Hepatocyte (in vitro differentiated cells): ENCODE measurements around the gene NCF4. TPM values are rescaled to one million over a fixed set of nuclear protein-coding genes. Genes with fewer than 3 reads are reported as not detected.

Source experiments
- DNase-seq: peaks from one replicate; pipeline ENCODE4 v3.0.0-alpha.2; 2016; ENCODE audit warnings: low spot score
- H2AFZ ChIP-seq: fragments of 200-600 bp; sonication (generic); 2 replicates; pipeline ENCODE4 v1.6.0; 2016; ENCODE audit warnings: antibody characterized with exemption, mild to moderate bottlenecking
- H3K27ac ChIP-seq: fragments of 200-600 bp; sonication (generic); 2 replicates; pipeline ENCODE4 v1.5.1; 2016; ENCODE audit warnings: mild to moderate bottlenecking
- H3K27me3 ChIP-seq: fragments of 200-600 bp; sonication (generic); 2 replicates; pipeline ENCODE4 v1.6.1; 2016
- H3K36me3 ChIP-seq: fragments of 200-600 bp; sonication (generic); replicated peaks from 2 replicates; pipeline ENCODE4 v1.5.1; 2016; ENCODE audit warnings: low read depth; ENCODE audit not compliant: insufficient read depth
- H3K4me1 ChIP-seq: fragments of 200-600 bp; sonication (generic); 2 replicates; pipeline ENCODE4 v1.5.1; 2016; ENCODE audit warnings: mild to moderate bottlenecking, moderate library complexity; ENCODE audit not compliant: insufficient read depth
- H3K4me2 ChIP-seq: fragments of 200-600 bp; sonication (generic); 2 replicates; pipeline ENCODE4 v1.6.0; 2016
- H3K4me3 ChIP-seq: fragments of 200-600 bp; sonication (generic); 2 replicates; pipeline ENCODE4 v1.5.1; 2016; ENCODE audit warnings: mild to moderate bottlenecking
- H3K79me2 ChIP-seq: fragments of 200-600 bp; sonication (generic); 2 replicates; pipeline ENCODE4 v1.6.0; 2017; ENCODE audit warnings: mild to moderate bottlenecking
- H3K9me2 ChIP-seq: fragments of 200-600 bp; sonication (generic); replicated peaks from 2 replicates; pipeline ENCODE4 v1.6.0; 2017; ENCODE audit warnings: mild to moderate bottlenecking; ENCODE audit not compliant: insufficient read depth
- H3K9me3 ChIP-seq: fragments of 200-600 bp; sonication (generic); 2 replicates; pipeline ENCODE4 v1.5.1; 2016; ENCODE audit warnings: low read depth, mild to moderate bottlenecking
- H4K20me1 ChIP-seq: fragments of 200-600 bp; sonication (generic); 2 replicates; pipeline ENCODE4 v1.6.0; 2016; ENCODE audit warnings: mild to moderate bottlenecking; ENCODE audit not compliant: insufficient read depth, poor library complexity, severe bottlenecking
- CTCF ChIP-seq: fragments of 200-600 bp; sonication (generic); IDR thresholded peaks from 2 replicates; pipeline ENCODE4 v1.5.1; 2016; ENCODE audit warnings: antibody characterized with exemption, mild to moderate bottlenecking; ENCODE audit not compliant: poor library complexity
- EZH2 ChIP-seq: fragments of 200-600 bp; sonication (generic); IDR thresholded peaks from 2 replicates; pipeline ENCODE4 v1.6.1; 2016; ENCODE audit warnings: antibody characterized with exemption, mild to moderate bottlenecking, borderline replicate concordance
- EZH2phosphoT487 ChIP-seq: fragments of 200-600 bp; sonication (generic); IDR thresholded peaks from one replicate; pipeline ENCODE4 v1.6.1; 2018; ENCODE audit warnings: antibody characterized with exemption, mild to moderate bottlenecking, low read depth, moderate library complexity; ENCODE audit not compliant: unreplicated experiment, severe bottlenecking
- WGBS: methylation state at CpG from one replicate; pipeline ENCODE4 v1.1.6; 2016; ENCODE audit warnings: low lambda C conversion rate; ENCODE audit errors: missing lambda C conversion rate; 5-methylcytosine and 5-hydroxymethylcytosine counted together
- polyA plus RNA-seq: library from polyadenylated mRNA; unstranded; fragments of >200 nt; fragmentation: Nextera tagmentation; extraction: Ambion mirVana; gene quantifications from 2 replicates; pipeline ENCODE4 v1.2.1, GENCODE V29; 2016
- total RNA-seq: library from RNA; depleted of rRNA; stranded (reverse); fragments of >200 nt; gene quantifications from 2 replicates; pipeline ENCODE4 v1.2.3, GENCODE V29; 2014

Gene NCF4
- total and polyA plus RNA-seq, 2 experiments from 2014 or later, result 0.37 to 0.54 TPM

DNA sequence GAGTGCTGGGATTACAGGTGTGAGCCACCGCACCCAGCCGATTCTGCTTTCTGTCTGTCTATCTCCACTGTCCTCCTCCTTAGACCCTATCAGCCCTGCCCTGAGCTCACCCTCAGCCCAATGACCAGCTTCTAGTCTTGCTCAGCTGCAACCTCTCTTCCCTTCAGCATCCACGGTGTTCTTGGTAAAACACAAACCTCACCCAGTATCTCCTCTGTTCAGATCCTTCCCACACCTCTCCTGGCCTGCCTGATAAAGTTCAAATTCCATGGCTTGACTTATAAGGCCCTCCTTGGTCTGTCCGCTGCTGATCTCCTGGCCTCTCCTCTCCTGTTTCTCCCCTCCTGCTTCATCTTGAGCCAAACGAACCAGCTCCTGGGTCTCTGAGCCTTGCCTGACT, 14.5 kb upstream of the NCF4 start:
- Histone ChIP-seq H3K27ac (no peak overlapping the region), H4K20me1 (no peaks in the 10 kb centered on the region), H3K79me2 (no peaks in the 10 kb centered on the region), H3K27me3 (peaks cover 36% of the 10 kb centered on the region), H3K9me2 (no peaks in the 10 kb centered on the region), H3K4me1 (no peaks in the 10 kb centered on the region), H3K36me3 (no peaks in the 10 kb centered on the region), H3K4me2 (no peak overlapping the region), H3K4me3 (no peak overlapping the region), H3K9me3 (no peaks in the 10 kb centered on the region), H2AFZ (no peak overlapping the region)
- no peak for TF ChIP-seq EZH2phosphoT487
- no peak for TF ChIP-seq CTCF
- TF ChIP-seq EZH2, result no peak
- no peak for DNase-seq
- WGBS, result 77% methylated on average over 5 of the region's 5 CpGs

GRCh38 chr22:36846949-36847348, 13.9 kb upstream of the NCF4 start:
- Histone ChIP-seq H2AFZ (no peak overlapping the region), H3K4me3 (no peak overlapping the region), H3K27ac (no peak overlapping the region), H3K9me2 (no peaks in the 10 kb centered on the region), H3K27me3 (peaks cover 36% of the 10 kb centered on the region), H3K4me1 (no peaks in the 10 kb centered on the region), H3K79me2 (no peaks in the 10 kb centered on the region), H4K20me1 (no peaks in the 10 kb centered on the region), H3K36me3 (no peaks in the 10 kb centered on the region), H3K4me2 (no peak overlapping the region), H3K9me3 (no peaks in the 10 kb centered on the region)
- TF ChIP-seq EZH2phosphoT487 (no peak), EZH2 (no peak), CTCF (no peak)
- 66% methylated on average over 6 of the region's 6 CpGs for WGBS
- DNase-seq, result no peak

GRCh38 chr22:36850056-36850455, 10.8 kb upstream of the NCF4 start:
- no peak overlapping the region for H3K27ac ChIP-seq
- TF ChIP-seq CTCF (no peak), EZH2 (no peak), EZH2phosphoT487 (no peak)
- H2AFZ ChIP-seq, result no peak overlapping the region
- no peak for DNase-seq
- H3K4me3 ChIP-seq, result no peak overlapping the region
- 90% methylated on average over 14 of the region's 14 CpGs for WGBS
- H3K79me2 ChIP-seq, result no peaks in the 10 kb centered on the region
- H3K36me3 ChIP-seq, result no peaks in the 10 kb centered on the region
- H3K9me2 ChIP-seq, result no peaks in the 10 kb centered on the region
- H3K4me2 ChIP-seq, result no peak overlapping the region
- no peaks in the 10 kb centered on the region for H3K9me3 ChIP-seq
- no peaks in the 10 kb centered on the region for H3K4me1 ChIP-seq
- no peaks in the 10 kb centered on the region for H4K20me1 ChIP-seq
- peaks cover 24% of the 10 kb centered on the region for H3K27me3 ChIP-seq

GRCh38 chr22:36850682-36851081, 10.1 kb upstream of the NCF4 start:
- Histone ChIP-seq H3K9me2 (no peaks in the 10 kb centered on the region), H3K79me2 (no peaks in the 10 kb centered on the region), H3K27me3 (peaks cover 18% of the 10 kb centered on the region), H3K4me3 (no peak overlapping the region), H2AFZ (no peak overlapping the region), H3K4me2 (no peak overlapping the region), H3K36me3 (no peaks in the 10 kb centered on the region), H4K20me1 (no peaks in the 10 kb centered on the region), H3K27ac (no peak overlapping the region), H3K9me3 (no peaks in the 10 kb centered on the region), H3K4me1 (no peaks in the 10 kb centered on the region)
- WGBS, result 86% methylated on average over 10 of the region's 10 CpGs
- no peak for DNase-seq
- no peak for TF ChIP-seq CTCF
- TF ChIP-seq EZH2, result no peak
- TF ChIP-seq EZH2phosphoT487, result no peak
